SK-N-SH (cell line): ENCODE measurements around the gene CENPV. TPM values are rescaled to one million over a fixed set of nuclear protein-coding genes. Genes with fewer than 3 reads are reported as not detected.

Experiments used
- CTCF ChIA-PET: fragments of 300-600, 350-600 bp; formaldehyde crosslinking; extraction: SDS; loops from one replicate; lab custom pipeline; 2021; lab: Yijun Ruan, JAX
- POLR2A ChIA-PET: fragments of 350-600 bp; sonication (Branson Sonifier 250); formaldehyde crosslinking; extraction: SDS; loops from one replicate; lab custom pipeline; 2020; ENCODE audit warnings: antibody characterized with exemption, inconsistent platforms; lab: Yijun Ruan, JAX
- DNase-seq: peaks from one replicate; pipeline ENCODE4 v3.0.0; 2012
- H2AFZ ChIP-seq: fragments of 200-600 bp; sonication (generic); 2 replicates; pipeline ENCODE4 v1.8.1; 2016; ENCODE audit warnings: antibody characterized with exemption, mild to moderate bottlenecking, low read depth
- H3F3A ChIP-seq: fragments of 200-600 bp; sonication (generic); replicated peaks from 2 replicates; pipeline ENCODE3; 2016; ENCODE audit warnings: antibody characterized with exemption, mild to moderate bottlenecking; ENCODE audit not compliant: insufficient read depth
- H3K27ac ChIP-seq, 2 experiments: fragments of 200-500 bp in 1 of 2; fragments of 200-600 bp in 1 of 2; sonication (Bioruptor generic) in 1 of 2; sonication (generic), shearing (Covaris generic) in 1 of 2; 2 replicates each; pipeline versions ENCODE4 v1.5.1 to v1.6.1; 2014 to 2016; ENCODE audit warnings: low read depth in 2 of 2, inconsistent platforms in 1 of 2, low read length in 1 of 2, mild to moderate bottlenecking in 1 of 2, mixed read lengths in 1 of 2
- H3K27me3 ChIP-seq: fragments of 200-600 bp; sonication (generic), shearing (Covaris generic); 2 replicates; pipeline ENCODE4 v1.6.1; 2016; ENCODE audit warnings: mixed run types; ENCODE audit not compliant: insufficient read depth
- H3K36me3 ChIP-seq, 2 experiments: fragments of 200-500 bp in 1 of 2; fragments of 200-600 bp in 1 of 2; sonication (Bioruptor generic) in 1 of 2; sonication (generic) in 1 of 2; replicated peaks in 1 of 2; 2 replicates each; pipeline versions ENCODE3 to v1.5.1; 2014 to 2016; ENCODE audit warnings: low read length in 1 of 2, mild to moderate bottlenecking in 1 of 2; ENCODE audit not compliant: insufficient read depth in 2 of 2, control insufficient read depth in 1 of 2
- H3K4me1 ChIP-seq, 2 experiments: fragments of 200-500 bp in 1 of 2; fragments of 200-600 bp in 1 of 2; sonication (Bioruptor generic) in 1 of 2; sonication (generic), shearing (Covaris generic) in 1 of 2; 2 replicates each; pipeline versions ENCODE4 v1.5.1 to v1.6.1; 2014 to 2016; ENCODE audit warnings: low read depth in 1 of 2, low read length in 1 of 2, mixed run types in 1 of 2; ENCODE audit not compliant: insufficient read depth in 2 of 2, control insufficient read depth in 1 of 2
- H3K4me2 ChIP-seq: fragments of 200-600 bp; sonication (generic), shearing (Covaris generic); 2 replicates; pipeline ENCODE4 v1.6.1; 2017; ENCODE audit warnings: mixed run types
- H3K4me3 ChIP-seq, 2 experiments: fragments of 200-500 bp in 1 of 2; fragments of 200-600 bp in 1 of 2; sonication (Bioruptor generic) in 1 of 2; sonication (generic), shearing (Covaris generic) in 1 of 2; 2 replicates each; pipeline versions ENCODE4 v1.5.1 to v1.8.1; 2014 to 2016; ENCODE audit warnings: low read depth in 2 of 2, inconsistent platforms in 1 of 2, low read length in 1 of 2, mild to moderate bottlenecking in 1 of 2, mixed read lengths in 1 of 2, moderate library complexity in 1 of 2
- H3K79me2 ChIP-seq: fragments of 200-600 bp; sonication (generic); 2 replicates; pipeline ENCODE4 v1.8.1; 2017; ENCODE audit warnings: mild to moderate bottlenecking; ENCODE audit not compliant: insufficient read depth
- H3K9ac ChIP-seq: fragments of 200-600 bp; sonication (generic); 2 replicates; pipeline ENCODE4 v1.6.1; 2017; ENCODE audit warnings: mixed run types
- H3K9me2 ChIP-seq: fragments of 200-600 bp; sonication (generic); 2 replicates; pipeline ENCODE4 v1.6.1; 2017; ENCODE audit warnings: mixed run types
- H3K9me3 ChIP-seq: fragments of 200-600 bp; sonication (generic); 2 replicates; pipeline ENCODE4 v1.6.1; 2017; ENCODE audit warnings: mixed run types, mild to moderate bottlenecking, moderate library complexity
- H4K20me1 ChIP-seq: fragments of 200-600 bp; sonication (generic); 2 replicates; pipeline ENCODE4 v1.6.1; 2017; ENCODE audit warnings: mild to moderate bottlenecking, mixed run types; ENCODE audit not compliant: insufficient read depth
- CHD2 ChIP-seq: fragments of 150-350 bp; IDR thresholded peaks from 2 replicates; pipeline ENCODE4 v1.6.1; 2018; ENCODE audit warnings: low read length; ENCODE audit not compliant: partially characterized antibody
- EP300 ChIP-seq, 2 experiments: IDR thresholded peaks; 2 replicates each; pipeline versions ENCODE4 v1.4.0 to v1.6.1; 2012; ENCODE audit warnings: borderline replicate concordance in 1 of 2, low read depth in 1 of 2, low read length in 1 of 2
- FOXM1 ChIP-seq: IDR thresholded peaks from 2 replicates; pipeline ENCODE4 v1.4.0; 2012; ENCODE audit warnings: low read depth, mild to moderate bottlenecking
- GATA2 ChIP-seq: sonication (generic); formaldehyde crosslinking; IDR thresholded peaks from 2 replicates; pipeline ENCODE4 v1.5.0; 2020; ENCODE audit warnings: mild to moderate bottlenecking, missing genetic modification reagents
- IRF3 ChIP-seq: fragments of 150-350 bp; IDR thresholded peaks from 2 replicates; pipeline ENCODE4 v1.6.1; 2016; ENCODE audit warnings: mild to moderate bottlenecking, low read depth, low read length
- MEF2A ChIP-seq: IDR thresholded peaks from 2 replicates; pipeline ENCODE4 v1.4.0; 2012; ENCODE audit warnings: low read depth, borderline replicate concordance
- NFIC ChIP-seq: IDR thresholded peaks from 2 replicates; pipeline ENCODE4 v1.4.0; 2012; ENCODE audit warnings: borderline replicate concordance
- NRF1 ChIP-seq: IDR thresholded peaks from 2 replicates; pipeline ENCODE4 v1.6.1; 2012; ENCODE audit warnings: low read depth, mild to moderate bottlenecking, low read length
- POLR2AphosphoS5 ChIP-seq: IDR thresholded peaks from 2 replicates; pipeline ENCODE4 v1.6.1; 2012; ENCODE audit warnings: low read depth, low read length
- REST ChIP-seq: IDR thresholded peaks from 2 replicates; pipeline ENCODE4 v1.6.1; 2012; ENCODE audit warnings: mild to moderate bottlenecking, low read depth, low read length, moderate library complexity
- RXRA ChIP-seq: IDR thresholded peaks from 2 replicates; pipeline ENCODE4 v1.4.0; 2012; ENCODE audit warnings: low read depth, mild to moderate bottlenecking, borderline replicate concordance
- SIN3A ChIP-seq: IDR thresholded peaks from 2 replicates; pipeline ENCODE4 v1.6.1; 2012; ENCODE audit warnings: low read depth, mild to moderate bottlenecking, low read length, moderate library complexity, borderline replicate concordance
- USF2 ChIP-seq: fragments of 150-350 bp; IDR thresholded peaks from 2 replicates; pipeline ENCODE4 v1.6.1; 2017; ENCODE audit warnings: antibody characterized with exemption, low read length, low read depth, borderline replicate concordance
- YY1 ChIP-seq: IDR thresholded peaks from 2 replicates; pipeline ENCODE4 v1.4.0; 2012; ENCODE audit warnings: low read depth, mild to moderate bottlenecking
- WGBS: methylation state at CpG from one replicate; pipeline ENCODE4 v1.1.6; 2017; ENCODE audit warnings: low lambda C conversion rate; 5-methylcytosine and 5-hydroxymethylcytosine counted together
- polyA plus RNA-seq, 3 experiments: library from polyadenylated mRNA; depleted of rRNA; stranded (reverse); fragments of >200 nt; gene quantifications; 2 replicates each; pipeline ENCODE4 v1.2.3, GENCODE V29; 2012

CENPV gene
- polyA plus RNA-seq, 1 of the 3 experiments (the other 2 are of a cell fraction), result 92.3 TPM

- TF ChIP-seq REST (no peak), POLR2AphosphoS5 (no peak)
Measured at GRCh38 chr17:16300554-16300953, 52.7 kb downstream of the CENPV start (continued).

- no peaks in the 10 kb centered on the region for H3K9me3 ChIP-seq
- H3K9me2 ChIP-seq, result no peaks in the 10 kb centered on the region
- POLR2A ChIA-PET, result no interaction called here
- CTCF ChIA-PET, result interaction anchor here (1.6 kb wide), 1 partner anchor 9 kb away, joined by 3 read pairs; no protein-coding TSS in a partner anchor
- TF ChIP-seq MEF2A (no peak), YY1 (no peak), USF2 (no peak), SIN3A (no peak), NFIC (no peak), NRF1 (no peak), GATA2 (CRISPR knock-in tag) (no peak), REST (no peak), RXRA (no peak), IRF3 (no peak), CHD2 (no peak), FOXM1 (no peak), EP300 (IDR thresholded peaks at IDR 0.05; ENCODE audit: borderline replicate concordance in 1 of 2, low read depth in 1 of 2, low read length in 1 of 2) (no peak)
- H3K4me2 ChIP-seq, result no peak overlapping the region
- no peaks in the 10 kb centered on the region for H3K79me2 ChIP-seq
- no peaks in the 10 kb centered on the region for H3K36me3 ChIP-seq
- 87% methylated on average over 1 of the region's 1 CpG for WGBS
- H3K27ac ChIP-seq, result no peak overlapping the region
- H3F3A ChIP-seq, result no peaks in the 10 kb centered on the region
- no peaks in the 10 kb centered on the region for H4K20me1 ChIP-seq
- no peaks in the 10 kb centered on the region for H3K27me3 ChIP-seq
- no peak overlapping the region for H2AFZ ChIP-seq
- H3K4me3 ChIP-seq, result no peak overlapping the region
- H3K9ac ChIP-seq, result no peak overlapping the region
- H3K4me1 ChIP-seq, result no peaks in the 10 kb centered on the region
- no peak for DNase-seq
Measured at GRCh38 chr17:16298140-16298662, 55.1 kb downstream of the CENPV start.
